B cell (primary cell): Measurements from ENCODE around the gene LBR. TPM values are rescaled to one million over a fixed set of nuclear protein-coding genes. Genes with fewer than 3 reads are reported as not detected.
A peak's percentile ranks its signal among the peaks of the same experiment; 100 is the strongest.

Source experiments
- ATAC-seq: fragments of 200-7000 bp; cut with Tn5 transposase; one replicate; pipeline ENCODE4 v1.10.0; 2021; ENCODE audit warnings: low read depth, mild to moderate bottlenecking, moderate number of reproducible peaks, moderate library complexity
- CTCF ChIA-PET: fragments of 350-600 bp; sonication (Branson Sonifier 250); formaldehyde crosslinking; loops from one replicate; lab custom pipeline; 2021; ENCODE audit warnings: antibody characterized with exemption, inconsistent platforms; lab: Charles Lee
- POLR2A ChIA-PET: fragments of 350-600 bp; sonication (Branson Sonifier 250); formaldehyde crosslinking; loops from one replicate; lab custom pipeline; 2021; ENCODE audit warnings: antibody characterized with exemption; lab: Charles Lee
- DNase-seq: peaks from one replicate; pipeline ENCODE4 v3.0.0; 2013
- H2AFZ ChIP-seq: 2 replicates; pipeline ENCODE4 v1.6.1; 2012; ENCODE audit warnings: mild to moderate bottlenecking, low read depth, low read length; ENCODE audit not compliant: insufficient read depth, poor library complexity, severe bottlenecking
- H3K27ac ChIP-seq, 2 donors: 1 replicate in 1 of 2; 2 replicates in 1 of 2; pipeline ENCODE4 v1.5.1; 2012 to 2013; ENCODE audit warnings: low read length in 2 of 2, mild to moderate bottlenecking in 2 of 2, moderate library complexity in 1 of 2
- H3K27me3 ChIP-seq, 4 experiments: fragments of 200-600 bp in 1 of 4; sonication (generic) in 1 of 4; replicated peaks in 1 of 4; 1 replicate in 2 of 4; 2 replicates in 2 of 4; pipeline versions ENCODE4 v1.6.1 to v1.7.0; 2013 to 2016; ENCODE audit warnings: low read length in 3 of 4, mild to moderate bottlenecking in 2 of 4, mixed read lengths in 1 of 4, moderate library complexity in 1 of 4; ENCODE audit not compliant: insufficient read depth in 4 of 4, control insufficient read depth in 3 of 4; ENCODE audit errors: control extremely low read depth in 1 of 4
- H3K36me3 ChIP-seq, 2 experiments: replicated peaks in 1 of 2; 1 replicate in 1 of 2; 2 replicates in 1 of 2; pipeline versions ENCODE4 v1.6.1 to v1.7.1; 2013; ENCODE audit warnings: low read length in 1 of 2; ENCODE audit not compliant: insufficient read depth in 2 of 2, control insufficient read depth in 1 of 2; ENCODE audit errors: control extremely low read depth in 1 of 2, extremely low read depth in 1 of 2
- H3K4me1 ChIP-seq, 2 donors: fragments of 200-600 bp in 1 of 2; sonication (generic) in 1 of 2; 1 replicate in 1 of 2; 2 replicates in 1 of 2; pipeline versions ENCODE4 v1.5.1 to v1.6.1; 2013 to 2017; ENCODE audit warnings: low read length in 2 of 2; ENCODE audit not compliant: control insufficient read depth in 2 of 2, insufficient read depth in 2 of 2
- H3K4me2 ChIP-seq: replicated peaks from 2 replicates; pipeline ENCODE3; 2012; ENCODE audit warnings: mild to moderate bottlenecking, low read depth, low read length; ENCODE audit not compliant: poor library complexity, severe bottlenecking
- H3K4me3 ChIP-seq, 5 experiments: fragments of 200-600 bp in 1 of 5; sonication (generic) in 1 of 5; 1 replicate in 3 of 5; 2 replicates in 2 of 5; pipeline versions ENCODE4 v1.5.1 to v1.7.0; 2011 to 2016; ENCODE audit warnings: low read length in 4 of 5, mild to moderate bottlenecking in 4 of 5, low read depth in 2 of 5, control low read depth in 1 of 5, moderate library complexity in 1 of 5; ENCODE audit not compliant: insufficient read depth in 1 of 5; ENCODE audit errors: control extremely low read depth in 1 of 5, extremely low read depth in 1 of 5
- H3K79me2 ChIP-seq: fragments of 200-600 bp; sonication (generic); one replicate; pipeline ENCODE4 v1.6.0; 2016; ENCODE audit warnings: low read length; ENCODE audit not compliant: control insufficient read depth, insufficient read depth
- H3K9ac ChIP-seq: fragments of 200-600 bp; sonication (generic); 2 replicates; pipeline ENCODE4 v1.6.1; 2017; ENCODE audit warnings: mild to moderate bottlenecking, low read length, moderate library complexity
- H3K9me3 ChIP-seq, 3 donors: one replicate each; pipeline versions ENCODE4 v1.6.1 to v1.7.1; 2013; ENCODE audit warnings: low read length in 2 of 3; ENCODE audit not compliant: control insufficient read depth in 2 of 3, insufficient read depth in 1 of 3; ENCODE audit errors: control extremely low read depth in 1 of 3
- H4K20me1 ChIP-seq: 2 replicates; pipeline ENCODE4 v1.6.0; 2012; ENCODE audit warnings: mild to moderate bottlenecking, low read length; ENCODE audit not compliant: insufficient read depth, control insufficient read depth, poor library complexity, severe bottlenecking
- H3K27ac Mint-ChIP-seq: one replicate; pipeline ENCODE4 v1.8.0; 2021; ENCODE audit warnings: mixed read lengths
- H3K27me3 Mint-ChIP-seq: one replicate; pipeline ENCODE4 v1.8.0; 2021; ENCODE audit warnings: mixed read lengths
- H3K4me1 Mint-ChIP-seq: one replicate; pipeline ENCODE4 v1.8.0; 2021; ENCODE audit warnings: mixed read lengths
- H3K4me3 Mint-ChIP-seq: one replicate; pipeline ENCODE4 v1.8.0; 2021; ENCODE audit warnings: mixed read lengths
- H3K9me3 Mint-ChIP-seq: one replicate; pipeline ENCODE4 v1.8.0; 2022; ENCODE audit warnings: mixed read lengths; ENCODE audit not compliant: insufficient read depth
- EZH2 ChIP-seq: IDR thresholded peaks from 2 replicates; pipeline ENCODE4 v1.6.1; 2012; ENCODE audit warnings: borderline replicate concordance, low read depth, mild to moderate bottlenecking, moderate library complexity, low read length; ENCODE audit not compliant: insufficient read depth, poor library complexity, severe bottlenecking
- WGBS: methylation state at CpG from one replicate; pipeline ENCODE4 v1.1.5; 2013; ENCODE audit warnings: missing lambda C conversion rate; ENCODE audit not compliant: insufficient coverage; 5-methylcytosine and 5-hydroxymethylcytosine counted together
- intact Hi-C: fragments of 100-400 bp; cut with micrococcal nuclease; formaldehyde crosslinking; loops from one replicate; pipeline ENCODE4 v1.10.0; 2022
- polyA plus RNA-seq: library from polyadenylated mRNA; depleted of rRNA; stranded (reverse); fragments of >200 nt; gene quantifications from 2 replicates; pipeline ENCODE4 v1.2.3, GENCODE V29; 2012
- total RNA-seq, 2 donors: library from RNA; stranded (reverse); fragments of 120-200 nt in 1 of 2; gene quantifications; 1 replicate in 1 of 2; 2 replicates in 1 of 2; pipeline versions ENCODE4 v1.2.3 to v1.2.4, GENCODE V29; 2013 to 2022
- TF ChIP-seq, protein P1 (sequence below): fragments of 200-600 bp; IDR thresholded peaks from one replicate; pipeline ENCODE4 v1.8.0; 2022; ENCODE audit warnings: antibody characterized with exemption, mild to moderate bottlenecking

The LBR gene
- total and polyA plus RNA-seq, 2 donors (not counting 1 experiment from before 2014, with no cell fraction given): 19.3 to 167 TPM

DNA sequence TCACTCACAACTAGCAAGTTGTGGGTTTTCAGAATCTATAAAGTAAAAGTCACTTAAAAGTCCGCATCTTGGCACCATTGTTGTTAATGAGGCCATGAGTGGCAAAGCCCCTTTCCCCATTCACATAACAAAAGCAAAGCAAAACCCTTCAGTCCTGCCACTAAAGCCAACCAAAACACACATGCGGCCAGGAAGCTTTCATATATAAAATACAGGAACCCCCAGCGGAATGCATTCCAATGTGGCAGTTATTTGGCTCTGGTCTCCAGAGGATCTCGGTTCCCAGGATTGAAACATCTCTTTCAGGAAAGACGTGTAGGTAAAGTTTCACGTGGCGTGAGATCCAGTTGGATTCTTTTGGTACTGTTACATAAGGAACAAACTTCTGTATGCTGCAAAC lies 2.5 kb upstream of the LBR start:
- no peak overlapping the region for H3K4me3 Mint-ChIP-seq
- H3K9ac ChIP-seq: no peak overlapping the region
- H3K79me2 ChIP-seq: peaks cover 24% of the 10 kb centered on the region
- H3K4me3 ChIP-seq: no peak overlapping the region
- no peak overlapping the region for H2AFZ ChIP-seq
- ChIA-PET POLR2A (interaction anchor here (0.8 to 6.7 kb wide), 2 partner anchors 10 to 13 kb away, joined by 3 to 85 read pairs; no protein-coding TSS in a partner anchor), CTCF (interaction anchor here (0.7 to 8.2 kb wide), 2 partner anchors 13 to 30 kb away, joined by 5 to 104 read pairs; no protein-coding TSS in a partner anchor)
- no peaks in the 10 kb centered on the region for H3K36me3 ChIP-seq
- intact Hi-C loops: no loop called here
- 98% methylated on average over 4 of the region's 7 CpGs for WGBS
- no peaks in the 10 kb centered on the region for H3K9me3 Mint-ChIP-seq
- ATAC-seq (no peak), DNase-seq (no peak)
- TF ChIP-seq, protein P1, sequence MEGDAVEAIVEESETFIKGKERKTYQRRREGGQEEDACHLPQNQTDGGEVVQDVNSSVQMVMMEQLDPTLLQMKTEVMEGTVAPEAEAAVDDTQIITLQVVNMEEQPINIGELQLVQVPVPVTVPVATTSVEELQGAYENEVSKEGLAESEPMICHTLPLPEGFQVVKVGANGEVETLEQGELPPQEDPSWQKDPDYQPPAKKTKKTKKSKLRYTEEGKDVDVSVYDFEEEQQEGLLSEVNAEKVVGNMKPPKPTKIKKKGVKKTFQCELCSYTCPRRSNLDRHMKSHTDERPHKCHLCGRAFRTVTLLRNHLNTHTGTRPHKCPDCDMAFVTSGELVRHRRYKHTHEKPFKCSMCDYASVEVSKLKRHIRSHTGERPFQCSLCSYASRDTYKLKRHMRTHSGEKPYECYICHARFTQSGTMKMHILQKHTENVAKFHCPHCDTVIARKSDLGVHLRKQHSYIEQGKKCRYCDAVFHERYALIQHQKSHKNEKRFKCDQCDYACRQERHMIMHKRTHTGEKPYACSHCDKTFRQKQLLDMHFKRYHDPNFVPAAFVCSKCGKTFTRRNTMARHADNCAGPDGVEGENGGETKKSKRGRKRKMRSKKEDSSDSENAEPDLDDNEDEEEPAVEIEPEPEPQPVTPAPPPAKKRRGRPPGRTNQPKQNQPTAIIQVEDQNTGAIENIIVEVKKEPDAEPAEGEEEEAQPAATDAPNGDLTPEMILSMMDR: no peak
- TF ChIP-seq EZH2: no peak
- no peak overlapping the region for H3K4me2 ChIP-seq
- H3K4me1 ChIP-seq: peaks cover 25 to 37% of the 10 kb centered on the region in 2 donors
- peaks cover 19% of the 10 kb centered on the region for H4K20me1 ChIP-seq
- H3K27ac ChIP-seq: no peak overlapping the region
- H3K27me3 Mint-ChIP-seq: no peaks in the 10 kb centered on the region
- H3K9me3 ChIP-seq: peaks cover 0 to 6% (median 0%) of the 10 kb centered on the region in 3 donors
- no peaks in the 10 kb centered on the region for H3K27me3 ChIP-seq
- H3K4me1 Mint-ChIP-seq: peaks cover 39% of the 10 kb centered on the region
- no peak overlapping the region for H3K27ac Mint-ChIP-seq

DNA sequence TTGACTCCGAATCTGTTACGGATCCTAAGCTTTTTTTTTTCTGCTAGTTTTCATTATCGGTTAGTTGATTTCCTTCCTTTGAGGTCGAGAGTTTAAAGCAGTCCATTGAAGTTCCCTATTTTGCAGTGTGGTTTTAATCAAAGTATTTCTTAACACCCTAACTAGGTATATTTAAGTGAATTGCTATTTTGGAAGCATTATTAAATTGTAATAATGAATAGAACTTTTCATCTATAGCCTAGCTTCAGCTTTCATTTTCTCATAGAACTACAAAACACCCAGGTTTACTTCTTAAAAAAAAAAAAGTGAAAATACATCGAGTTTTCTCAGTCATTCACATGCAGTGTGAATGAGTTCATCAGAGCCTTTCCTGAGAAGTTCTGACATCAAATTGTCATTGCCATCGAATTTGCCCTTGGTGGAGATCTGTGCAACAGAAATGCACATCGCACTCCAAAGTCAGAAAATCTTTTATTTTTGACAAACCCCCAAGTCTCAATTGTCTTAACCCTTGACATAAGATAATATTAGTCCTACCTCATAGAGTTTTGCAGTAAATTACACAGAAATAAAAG lies 1.1 kb upstream of the LBR start:
- H3K36me3 ChIP-seq: no peaks in the 10 kb centered on the region
- CTCF ChIA-PET: interaction anchor here (1.0 to 8.2 kb wide), 4 partner anchors 15 to 349 kb away, joined by 3 to 104 read pairs (median 7); partner anchors contain the start of gene SRP9
- ATAC-seq (peak; percentile 3), DNase-seq (no peak)
- peak overlapping the region; percentile 95 for H3K4me2 ChIP-seq
- H3K27ac Mint-ChIP-seq: peak overlapping the region; percentile 80
- peaks cover 0 to 6% (median 0%) of the 10 kb centered on the region in 3 donors for H3K9me3 ChIP-seq
- POLR2A ChIA-PET: interaction anchor here (0.6 to 6.7 kb wide), 8 partner anchors 11 to 633 kb away, joined by 3 to 85 read pairs (median 4); partner anchors contain the start of gene H3-3A
- TF ChIP-seq EZH2: no peak
- H3K27ac ChIP-seq: peak overlapping the region; percentile 78 to 83
- H3K4me3 Mint-ChIP-seq: peak overlapping the region; percentile 85
- peak overlapping the region; percentile 89 for H3K9ac ChIP-seq
- 6% methylated on average over 2 of the region's 7 CpGs for WGBS
- H2AFZ ChIP-seq: no peak overlapping the region
- H3K27me3 ChIP-seq: no peaks in the 10 kb centered on the region
- peak overlapping the region; percentile 74 to 93 (median 91) for H3K4me3 ChIP-seq
- intact Hi-C loops: loop anchor here (1.0 to 5.0 kb wide), 12 partner anchors 7 to 1233 kb away; partner anchors contain the start of genes H3-3A, PARP1 and SRP9
- H3K4me1 ChIP-seq: peaks cover 31 to 40% of the 10 kb centered on the region in 2 donors
- H3K9me3 Mint-ChIP-seq: no peaks in the 10 kb centered on the region
- H4K20me1 ChIP-seq: peaks cover 32% of the 10 kb centered on the region
- peaks cover 41% of the 10 kb centered on the region for H3K4me1 Mint-ChIP-seq
- H3K79me2 ChIP-seq: peaks cover 37% of the 10 kb centered on the region
- no peaks in the 10 kb centered on the region for H3K27me3 Mint-ChIP-seq
